Measurements from ENCODE around the gene TMEM220.
A peak's percentile ranks its signal among the peaks of the same experiment; 100 is the strongest.
"Not testable (repeated sequence)": the region's sequence is repeated elsewhere in the genome, so short reads cannot be mapped to it uniquely, and the experiment has no call there.

The TMEM220 gene

DNA sequence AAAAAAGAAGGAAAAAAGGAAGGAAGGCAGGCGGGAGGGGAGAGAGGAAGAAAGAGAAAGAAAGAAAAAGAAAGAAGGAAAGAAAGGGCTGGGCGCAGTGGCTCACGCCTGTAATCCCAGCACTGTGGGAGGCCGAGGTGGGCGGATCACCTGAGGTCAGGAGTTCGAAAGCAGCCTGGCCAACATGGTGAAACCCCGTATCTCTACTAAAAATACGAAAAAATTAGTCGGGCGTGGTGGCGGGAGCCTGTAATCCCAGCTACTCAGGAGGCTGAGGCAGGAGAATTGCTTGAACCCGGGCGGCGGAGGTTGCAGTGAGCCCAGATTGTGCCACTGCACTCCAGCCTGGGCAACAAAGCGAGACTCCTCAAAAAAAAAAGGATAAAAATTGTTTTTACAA is 424 bp upstream of the TMEM220 start:
- H3K27me3 Mint-ChIP-seq; intact Hi-C loops (cut with micrococcal nuclease); H3K36me3 Mint-ChIP-seq (ENCODE audit: low read depth); H3K9me3 Mint-ChIP-seq: not testable (repeated sequence)
- peak overlapping the region; percentile 85 for H3K27ac Mint-ChIP-seq
- peaks cover 16% of the 10 kb centered on the region for H3K4me1 Mint-ChIP-seq (ENCODE audit: low read depth)
- H3K4me3 Mint-ChIP-seq, result peak overlapping the region; percentile 96

GRCh38 chr17:10728331-10728892 is 1.4 kb downstream of the TMEM220 start:
- Mint-ChIP-seq H3K9me3 (no peaks in the 10 kb centered on the region), H3K27ac (no peak overlapping the region), H3K27me3 (peaks cover 8% of the 10 kb centered on the region), H3K4me1 (ENCODE audit: low read depth) (peaks cover 16% of the 10 kb centered on the region), H3K4me3 (no peak overlapping the region), H3K36me3 (ENCODE audit: low read depth) (peaks cover 6% of the 10 kb centered on the region)
- intact Hi-C loops (cut with micrococcal nuclease), result loop anchor here (2.0 kb wide), 1 partner anchor 30 kb away; no protein-coding TSS in a partner anchor

- Mint-ChIP-seq H3K4me3 (no peak overlapping the region), H3K36me3 (ENCODE audit: low read depth) (peaks cover 6% of the 10 kb centered on the region), H3K27ac (no peak overlapping the region), H3K4me1 (ENCODE audit: low read depth) (peaks cover 16% of the 10 kb centered on the region), H3K27me3 (peaks cover 5% of the 10 kb centered on the region), H3K9me3 (no peaks in the 10 kb centered on the region)
- intact Hi-C loops (cut with micrococcal nuclease), result no loop called here
Observed at GRCh38 chr17:10727192-10727591, 2.6 kb downstream of the TMEM220 start.

GRCh38 chr17:10726196-10726595 is 3.6 kb downstream of the TMEM220 start:
- Mint-ChIP-seq H3K36me3 (ENCODE audit: low read depth) (peaks cover 6% of the 10 kb centered on the region), H3K27ac (no peak overlapping the region), H3K9me3 (no peaks in the 10 kb centered on the region), H3K4me3 (no peak overlapping the region), H3K4me1 (ENCODE audit: low read depth) (peaks cover 14% of the 10 kb centered on the region), H3K27me3 (peaks cover 5% of the 10 kb centered on the region)
- intact Hi-C loops (cut with micrococcal nuclease), result no loop called here

DNA sequence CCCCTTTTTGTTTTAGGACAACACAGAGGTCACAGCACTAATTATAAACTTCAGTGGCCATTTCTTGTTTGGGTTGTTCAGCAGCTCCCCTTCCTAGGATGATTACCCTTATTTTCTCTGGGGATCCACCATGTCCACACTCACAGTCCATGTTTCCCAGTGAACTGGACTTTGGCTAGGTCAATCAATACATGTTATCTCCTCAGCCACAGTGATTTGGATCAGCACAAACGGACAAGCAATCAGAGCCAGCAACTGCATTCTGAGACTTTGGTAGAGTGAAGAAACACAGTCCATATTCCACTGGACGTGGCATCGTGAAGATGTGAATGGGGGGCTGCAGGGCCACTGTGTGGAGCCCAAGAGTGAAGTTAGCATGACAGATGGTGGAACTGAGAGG is 4.6 kb downstream of the TMEM220 start:
- Mint-ChIP-seq H3K9me3 (no peaks in the 10 kb centered on the region), H3K36me3 (ENCODE audit: low read depth) (peaks cover 6% of the 10 kb centered on the region), H3K4me3 (no peak overlapping the region), H3K4me1 (ENCODE audit: low read depth) (peaks cover 5% of the 10 kb centered on the region), H3K27me3 (peaks cover 5% of the 10 kb centered on the region), H3K27ac (no peak overlapping the region)
- intact Hi-C loops (cut with micrococcal nuclease), result no loop called here

GRCh38 chr17:10724546-10725195 is 5.2 kb downstream of the TMEM220 start:
- Mint-ChIP-seq H3K4me3 (no peak overlapping the region), H3K36me3 (ENCODE audit: low read depth) (no peaks in the 10 kb centered on the region), H3K27me3 (peaks cover 2% of the 10 kb centered on the region), H3K4me1 (ENCODE audit: low read depth) (no peaks in the 10 kb centered on the region), H3K27ac (no peak overlapping the region), H3K9me3 (no peaks in the 10 kb centered on the region)
- intact Hi-C loops (cut with micrococcal nuclease), result no loop called here

DNA sequence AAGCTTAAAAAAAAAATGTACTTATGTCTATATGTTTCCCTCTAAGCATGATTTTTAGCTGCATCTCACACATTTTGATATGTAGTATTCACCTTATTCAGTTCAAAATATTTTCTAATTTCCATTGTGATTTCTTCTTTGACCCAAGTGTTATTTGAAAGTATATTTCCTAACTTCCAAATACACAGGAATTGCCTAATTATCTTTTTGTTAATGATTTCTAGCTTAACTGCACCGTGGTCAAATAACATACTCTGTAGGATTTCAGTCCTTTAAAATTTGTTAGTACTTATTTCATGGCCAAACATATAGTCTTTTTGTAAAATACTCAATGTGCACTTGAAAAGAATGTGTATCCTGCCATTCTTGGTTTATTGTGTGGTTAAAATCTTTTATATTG is 11.3 kb downstream of the TMEM220 start:
- H3K4me3 Mint-ChIP-seq, result no peak overlapping the region
- no peak overlapping the region for H3K27ac Mint-ChIP-seq
- H3K36me3 Mint-ChIP-seq (ENCODE audit: low read depth), result peaks cover 5% of the 10 kb centered on the region
- H3K4me1 Mint-ChIP-seq (ENCODE audit: low read depth), result no peaks in the 10 kb centered on the region
- intact Hi-C loops (cut with micrococcal nuclease), result no loop called here
- H3K27me3 Mint-ChIP-seq, result no peaks in the 10 kb centered on the region
- H3K9me3 Mint-ChIP-seq, result no peaks in the 10 kb centered on the region

GRCh38 chr17:10716218-10716617 is 13.6 kb downstream of the TMEM220 start:
- H3K9me3 Mint-ChIP-seq, result no peaks in the 10 kb centered on the region
- no peaks in the 10 kb centered on the region for H3K4me1 Mint-ChIP-seq (ENCODE audit: low read depth)
- H3K27ac Mint-ChIP-seq, result no peak overlapping the region
- intact Hi-C loops (cut with micrococcal nuclease), result no loop called here
- peaks cover 23% of the 10 kb centered on the region for H3K36me3 Mint-ChIP-seq (ENCODE audit: low read depth)
- H3K27me3 Mint-ChIP-seq, result no peaks in the 10 kb centered on the region
- H3K4me3 Mint-ChIP-seq, result no peak overlapping the region

GRCh38 chr17:10713318-10713717 is 16.5 kb downstream of the TMEM220 start:
- H3K27me3 Mint-ChIP-seq, result no peaks in the 10 kb centered on the region
- no peaks in the 10 kb centered on the region for H3K9me3 Mint-ChIP-seq
- H3K36me3 Mint-ChIP-seq (ENCODE audit: low read depth), result peaks cover 47% of the 10 kb centered on the region
- H3K4me3 Mint-ChIP-seq, result no peak overlapping the region
- no peak overlapping the region for H3K27ac Mint-ChIP-seq
- H3K4me1 Mint-ChIP-seq (ENCODE audit: low read depth), result no peaks in the 10 kb centered on the region
- intact Hi-C loops (cut with micrococcal nuclease), result no loop called here

- Mint-ChIP-seq H3K27ac (no peak overlapping the region), H3K36me3 (ENCODE audit: low read depth) (peaks cover 61% of the 10 kb centered on the region), H3K4me1 (ENCODE audit: low read depth) (peaks cover 12% of the 10 kb centered on the region), H3K27me3 (no peaks in the 10 kb centered on the region), H3K4me3 (no peak overlapping the region), H3K9me3 (no peaks in the 10 kb centered on the region)
- intact Hi-C loops (cut with micrococcal nuclease), result no loop called here
Observed at GRCh38 chr17:10705727-10706126, 24.1 kb downstream of the TMEM220 start.

DNA sequence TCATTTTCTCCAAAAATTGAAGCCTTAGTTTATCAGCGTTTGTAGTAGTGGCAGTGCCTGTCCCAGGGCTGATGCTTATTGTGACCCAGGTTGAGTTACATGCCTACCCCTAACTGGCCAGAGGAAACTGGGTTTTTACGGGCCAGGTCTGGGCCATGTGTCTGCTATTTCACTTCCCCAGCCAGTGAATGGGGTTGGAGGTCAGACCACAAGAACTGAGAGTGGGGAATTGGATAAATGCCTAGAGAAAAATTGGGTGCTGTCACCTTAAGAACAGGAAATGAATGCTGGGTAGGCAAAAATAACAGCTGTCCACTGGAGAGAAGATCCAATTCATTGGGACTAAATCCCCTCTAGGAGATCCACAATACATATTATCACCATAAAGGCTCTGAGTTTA is 27.2 kb downstream of the TMEM220 start:
- no peak overlapping the region for H3K27ac Mint-ChIP-seq
- intact Hi-C loops (cut with micrococcal nuclease), result no loop called here
- peaks cover 19% of the 10 kb centered on the region for H3K4me1 Mint-ChIP-seq (ENCODE audit: low read depth)
- no peaks in the 10 kb centered on the region for H3K27me3 Mint-ChIP-seq
- no peaks in the 10 kb centered on the region for H3K9me3 Mint-ChIP-seq
- no peak overlapping the region for H3K4me3 Mint-ChIP-seq
- peaks cover 41% of the 10 kb centered on the region for H3K36me3 Mint-ChIP-seq (ENCODE audit: low read depth)

DNA sequence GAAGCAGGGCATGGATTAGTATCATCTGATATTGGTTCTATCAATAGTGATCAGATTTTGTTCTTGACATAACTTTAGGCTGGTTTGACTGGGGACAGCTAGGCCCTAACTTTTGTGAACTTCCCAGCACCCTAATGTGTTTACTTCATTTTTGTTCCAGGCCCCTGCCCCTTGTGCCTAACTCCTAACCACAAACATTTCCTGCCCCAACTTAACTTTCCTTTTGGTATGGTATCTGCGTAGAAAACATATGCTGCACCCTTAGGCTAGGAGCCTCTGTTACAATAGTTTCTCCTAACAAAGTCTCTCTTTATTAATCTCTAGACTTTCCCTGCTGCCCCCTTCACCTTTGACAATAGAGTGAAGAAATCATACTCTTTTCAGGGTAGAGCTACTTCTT is 30.0 kb downstream of the TMEM220 start:
- peaks cover 29% of the 10 kb centered on the region for H3K36me3 Mint-ChIP-seq (ENCODE audit: low read depth)

DNA sequence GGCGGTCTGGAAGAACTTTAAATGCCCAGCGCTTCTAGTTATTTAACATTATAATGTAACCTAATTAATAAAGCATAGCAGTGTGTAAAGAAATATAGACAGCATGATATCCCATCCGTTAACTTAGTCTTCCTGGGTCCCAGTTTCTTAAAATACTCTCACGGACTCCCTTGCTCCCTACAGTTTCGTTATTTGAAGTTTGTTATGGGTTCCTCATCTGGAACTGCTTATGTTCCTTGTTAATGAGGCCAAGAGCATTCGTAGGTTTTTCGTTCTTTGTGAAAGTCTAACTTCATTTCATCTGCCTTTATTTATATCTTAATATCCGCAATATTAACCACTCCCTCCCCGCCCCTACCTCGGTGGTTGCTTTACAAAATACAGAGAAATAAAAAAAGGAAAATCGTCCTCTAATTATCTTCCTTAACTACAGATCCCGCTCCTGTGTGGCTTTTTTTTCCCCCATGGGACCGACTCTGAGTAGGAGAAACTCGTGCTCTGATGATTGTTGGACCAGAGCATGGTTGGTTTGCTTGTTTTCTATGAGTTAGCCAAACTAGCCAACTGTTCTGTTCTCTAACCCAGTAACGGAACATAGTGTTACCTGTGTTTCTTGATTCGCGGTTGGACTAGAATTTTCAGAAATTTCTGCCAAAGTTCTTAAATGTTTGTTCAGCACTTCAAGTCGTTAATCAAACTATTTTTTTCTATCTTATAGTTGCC is 31.6 kb downstream of the TMEM220 start:
- Mint-ChIP-seq H3K27me3 (no peaks in the 10 kb centered on the region), H3K4me3 (peak overlapping the region; percentile 90), H3K9me3 (no peaks in the 10 kb centered on the region), H3K36me3 (ENCODE audit: low read depth) (peaks cover 42% of the 10 kb centered on the region), H3K4me1 (ENCODE audit: low read depth) (peaks cover 26% of the 10 kb centered on the region), H3K27ac (peak overlapping the region; percentile 87)
- intact Hi-C loops (cut with micrococcal nuclease), result loop anchor here (2.0 kb wide), 1 partner anchor 31 kb away; no protein-coding TSS in a partner anchor

More for the DNA sequence above, 30.0 kb downstream of the TMEM220 start:
- Mint-ChIP-seq H3K9me3 (no peaks in the 10 kb centered on the region), H3K27ac (no peak overlapping the region), H3K27me3 (no peaks in the 10 kb centered on the region), H3K4me3 (no peak overlapping the region), H3K4me1 (ENCODE audit: low read depth) (peaks cover 26% of the 10 kb centered on the region)
- intact Hi-C loops (cut with micrococcal nuclease), result loop anchor here (2.0 kb wide), 1 partner anchor 29 kb away; no protein-coding TSS in a partner anchor
